ENCODE results near the gene SFN. TPM values are rescaled to one million over a fixed set of nuclear protein-coding genes. Genes with fewer than 3 reads are reported as not detected.

The SFN gene
- total and polyA plus RNA-seq, 2 of the 4 experiments (the other 2 are of a cell fraction) = 0.18 to 0.34 TPM

DNA sequence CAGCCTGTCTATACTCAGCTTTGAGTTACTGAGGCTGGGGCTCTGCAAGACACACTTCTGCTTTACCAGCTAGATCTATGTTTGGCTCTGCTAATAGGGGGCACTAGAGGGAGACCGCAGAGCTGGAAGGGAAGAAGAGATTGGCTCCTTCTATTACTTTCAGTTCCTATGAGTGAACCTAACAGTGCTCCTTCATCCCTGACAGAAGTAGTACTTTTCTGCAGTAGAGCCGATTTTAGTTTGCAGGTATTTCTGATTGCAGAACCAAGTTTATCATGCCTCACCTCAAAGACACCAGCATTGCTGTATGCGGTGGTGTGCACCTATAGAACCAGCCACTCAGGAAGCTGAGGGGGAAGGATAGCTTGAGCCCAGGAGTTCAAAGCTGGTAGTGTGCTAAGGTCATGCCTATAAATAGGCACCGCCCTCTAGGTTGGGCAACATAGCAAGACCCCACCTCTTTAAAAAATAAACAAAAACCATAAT lies 42.1 kb upstream of the SFN start:
- intact Hi-C loops (cut with micrococcal nuclease) (no loop called here), in situ Hi-C loops (cut with MboI; ENCODE audit: low sequenced_read_pairs) (no loop called here), dilution Hi-C loops (cut with HindIII; ENCODE audit: low sequenced_read_pairs, unreplicated experiment) (no loop called here)
- TF ChIP-seq POLR2A (IDR thresholded peaks at IDR 0.05; ENCODE audit: low read depth, low read length) = no peak
- TF ChIP-seq MAFK (IDR thresholded peaks at IDR 0.05; ENCODE audit: low read depth, low read length) = no peak
- TF ChIP-seq SMC3 (IDR thresholded peaks at IDR 0.05; ENCODE audit: low read depth, low read length) = no peak
- no peak for TF ChIP-seq NFE2L2 (IDR thresholded peaks at IDR 0.05; ENCODE audit: low read depth, low read length)
- TF ChIP-seq, protein P1, sequence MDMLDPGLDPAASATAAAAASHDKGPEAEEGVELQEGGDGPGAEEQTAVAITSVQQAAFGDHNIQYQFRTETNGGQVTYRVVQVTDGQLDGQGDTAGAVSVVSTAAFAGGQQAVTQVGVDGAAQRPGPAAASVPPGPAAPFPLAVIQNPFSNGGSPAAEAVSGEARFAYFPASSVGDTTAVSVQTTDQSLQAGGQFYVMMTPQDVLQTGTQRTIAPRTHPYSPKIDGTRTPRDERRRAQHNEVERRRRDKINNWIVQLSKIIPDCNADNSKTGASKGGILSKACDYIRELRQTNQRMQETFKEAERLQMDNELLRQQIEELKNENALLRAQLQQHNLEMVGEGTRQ (IDR thresholded peaks at IDR 0.05; ENCODE audit: low read depth, low read length) = no peak
- TF ChIP-seq, protein P2, sequence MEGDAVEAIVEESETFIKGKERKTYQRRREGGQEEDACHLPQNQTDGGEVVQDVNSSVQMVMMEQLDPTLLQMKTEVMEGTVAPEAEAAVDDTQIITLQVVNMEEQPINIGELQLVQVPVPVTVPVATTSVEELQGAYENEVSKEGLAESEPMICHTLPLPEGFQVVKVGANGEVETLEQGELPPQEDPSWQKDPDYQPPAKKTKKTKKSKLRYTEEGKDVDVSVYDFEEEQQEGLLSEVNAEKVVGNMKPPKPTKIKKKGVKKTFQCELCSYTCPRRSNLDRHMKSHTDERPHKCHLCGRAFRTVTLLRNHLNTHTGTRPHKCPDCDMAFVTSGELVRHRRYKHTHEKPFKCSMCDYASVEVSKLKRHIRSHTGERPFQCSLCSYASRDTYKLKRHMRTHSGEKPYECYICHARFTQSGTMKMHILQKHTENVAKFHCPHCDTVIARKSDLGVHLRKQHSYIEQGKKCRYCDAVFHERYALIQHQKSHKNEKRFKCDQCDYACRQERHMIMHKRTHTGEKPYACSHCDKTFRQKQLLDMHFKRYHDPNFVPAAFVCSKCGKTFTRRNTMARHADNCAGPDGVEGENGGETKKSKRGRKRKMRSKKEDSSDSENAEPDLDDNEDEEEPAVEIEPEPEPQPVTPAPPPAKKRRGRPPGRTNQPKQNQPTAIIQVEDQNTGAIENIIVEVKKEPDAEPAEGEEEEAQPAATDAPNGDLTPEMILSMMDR (conservative IDR thresholded peaks at IDR 0.05; ENCODE audit: low read depth, low read length) = no peak
- TF ChIP-seq RCOR1 (IDR thresholded peaks at IDR 0.05; ENCODE audit: insufficient replicate concordance, low read length) = no peak
- no peak for TF ChIP-seq BHLHE40 (IDR thresholded peaks at IDR 0.05; ENCODE audit: low read depth, low read length)
- no peak for TF ChIP-seq CEBPB (IDR thresholded peaks at IDR 0.05; ENCODE audit: low read depth, low read length)
- no peak for TF ChIP-seq CHD1 (IDR thresholded peaks at IDR 0.05; ENCODE audit: low read depth, low read length)
- TF ChIP-seq, protein P3, sequence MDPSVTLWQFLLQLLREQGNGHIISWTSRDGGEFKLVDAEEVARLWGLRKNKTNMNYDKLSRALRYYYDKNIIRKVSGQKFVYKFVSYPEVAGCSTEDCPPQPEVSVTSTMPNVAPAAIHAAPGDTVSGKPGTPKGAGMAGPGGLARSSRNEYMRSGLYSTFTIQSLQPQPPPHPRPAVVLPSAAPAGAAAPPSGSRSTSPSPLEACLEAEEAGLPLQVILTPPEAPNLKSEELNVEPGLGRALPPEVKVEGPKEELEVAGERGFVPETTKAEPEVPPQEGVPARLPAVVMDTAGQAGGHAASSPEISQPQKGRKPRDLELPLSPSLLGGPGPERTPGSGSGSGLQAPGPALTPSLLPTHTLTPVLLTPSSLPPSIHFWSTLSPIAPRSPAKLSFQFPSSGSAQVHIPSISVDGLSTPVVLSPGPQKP (IDR thresholded peaks at IDR 0.05; ENCODE audit: borderline replicate concordance, low read depth, low read length) = no peak
- TF ChIP-seq RAD21 (IDR thresholded peaks at IDR 0.05; ENCODE audit: low read length) = no peak
- TF ChIP-seq MXI1 (IDR thresholded peaks at IDR 0.05; ENCODE audit: borderline replicate concordance, low read depth, low read length) = no peak
- no peak for TF ChIP-seq FOS (IDR thresholded peaks at IDR 0.05; ENCODE audit: low read depth, low read length)
- no peak for TF ChIP-seq MAZ (IDR thresholded peaks at IDR 0.05; ENCODE audit: borderline replicate concordance, low read depth, low read length)
- TF ChIP-seq RFX5 (IDR thresholded peaks at IDR 0.05; ENCODE audit: low read depth, low read length) = no peak
- H3K4me1 ChIP-seq (ENCODE audit: control insufficient read depth, insufficient read depth, low read length) = peaks cover 2% of the 10 kb centered on the region; the same call in 1 of the 2 replicates
- no peaks in the 10 kb centered on the region for H4K20me1 ChIP-seq (ENCODE audit: insufficient read depth, low read length)
- no peak overlapping the region for H2BK120ac ChIP-seq (ENCODE audit: low read depth, low read length)
- no peaks in the 10 kb centered on the region for H3K36me3 ChIP-seq (ENCODE audit: control insufficient read depth, insufficient read depth, low read length)
- H2AK5ac ChIP-seq (ENCODE audit: low read depth, low read length) = no peak overlapping the region
- WGBS, 2 experiments (ENCODE audit: extremely low coverage in 2 of 2, insufficient read length in 1 of 2) = no CpG with 5 or more reads among the region's 4 CpGs
- H3K79me1 ChIP-seq (ENCODE audit: low read depth in 1 of 2, low read length in 2 of 2) = no peaks in the 10 kb centered on the region
- CTCF ChIA-PET = interaction anchor here (1.0 to 1.4 kb wide), 2 partner anchors 11 to 321 kb away, joined by 3 to 4 read pairs; no protein-coding TSS in a partner anchor
- no peak overlapping the region for H4K8ac ChIP-seq (ENCODE audit: low read depth in 2 of 2, low read length in 2 of 2)
- H4K91ac ChIP-seq (ENCODE audit: insufficient read depth, low read depth, low read length) = no peak overlapping the region
- ATAC-seq (ENCODE audit: low read depth) = no peak
- H4K5ac ChIP-seq (ENCODE audit: low read depth, low read length) = no peak overlapping the region
- H3K9ac ChIP-seq (ENCODE audit: low read depth, low read length) = no peak overlapping the region
- no peaks in the 10 kb centered on the region for H3K27me3 ChIP-seq (ENCODE audit: control insufficient read depth, insufficient read depth, low read length)
- 0 out of 2 replicates have a peak overlapping the region, but pooled peaks have one; percentile 13 for H3K4me2 ChIP-seq (ENCODE audit: low read depth, low read length)
- POLR2A ChIA-PET (ENCODE audit: unreplicated experiment) = no interaction called here
- H3K18ac ChIP-seq (ENCODE audit: low read depth, low read length) = no peak overlapping the region
- H3K4me3 ChIP-seq (ENCODE audit: insufficient read depth, low read depth, low read length) = no peak overlapping the region
- no peak overlapping the region for H2BK15ac ChIP-seq (ENCODE audit: low read depth, low read length)
- H2AFZ ChIP-seq (replicated peaks; ENCODE audit: low read length, poor library complexity) = no peak overlapping the region
- H3K14ac ChIP-seq (replicated peaks; ENCODE audit: low read depth, low read length) = no peak overlapping the region
- H3K27ac ChIP-seq (ENCODE audit: insufficient read depth, low read length) = no peak overlapping the region
- H2BK5ac ChIP-seq (ENCODE audit: low read depth, low read length, poor library complexity, severe bottlenecking) = no peak overlapping the region
- BruUV-seq (replicated peaks) = no TSS peak
- no peak overlapping the region for H2AK9ac ChIP-seq (replicated peaks; ENCODE audit: low read depth, low read length, poor library complexity)
- H3K9me1 ChIP-seq (ENCODE audit: insufficient read depth, low read length) = peaks cover 3% of the 10 kb centered on the region; the same call in 1 of the 2 replicates
- H3K23ac ChIP-seq (ENCODE audit: low read depth, low read length) = no peak overlapping the region
- no peaks in the 10 kb centered on the region for H3K9me3 ChIP-seq (ENCODE audit: control insufficient read depth, insufficient read depth, low read length)
- no peak overlapping the region for H2BK20ac ChIP-seq (ENCODE audit: low read depth, low read length)
- H3K4ac ChIP-seq (ENCODE audit: low read depth, low read length) = no peak overlapping the region
- no peak for DNase-seq
- H3K56ac ChIP-seq (ENCODE audit: extremely low read depth, insufficient read depth, low read length) = no peak overlapping the region
